ENCODE measurements around the gene SLC16A13. TPM values are rescaled to one million over a fixed set of nuclear protein-coding genes. Genes with fewer than 3 reads are reported as not detected.

The SLC16A13 gene
- total RNA-seq, 1 donor from 2014 or later: 13.5 TPM

DNA sequence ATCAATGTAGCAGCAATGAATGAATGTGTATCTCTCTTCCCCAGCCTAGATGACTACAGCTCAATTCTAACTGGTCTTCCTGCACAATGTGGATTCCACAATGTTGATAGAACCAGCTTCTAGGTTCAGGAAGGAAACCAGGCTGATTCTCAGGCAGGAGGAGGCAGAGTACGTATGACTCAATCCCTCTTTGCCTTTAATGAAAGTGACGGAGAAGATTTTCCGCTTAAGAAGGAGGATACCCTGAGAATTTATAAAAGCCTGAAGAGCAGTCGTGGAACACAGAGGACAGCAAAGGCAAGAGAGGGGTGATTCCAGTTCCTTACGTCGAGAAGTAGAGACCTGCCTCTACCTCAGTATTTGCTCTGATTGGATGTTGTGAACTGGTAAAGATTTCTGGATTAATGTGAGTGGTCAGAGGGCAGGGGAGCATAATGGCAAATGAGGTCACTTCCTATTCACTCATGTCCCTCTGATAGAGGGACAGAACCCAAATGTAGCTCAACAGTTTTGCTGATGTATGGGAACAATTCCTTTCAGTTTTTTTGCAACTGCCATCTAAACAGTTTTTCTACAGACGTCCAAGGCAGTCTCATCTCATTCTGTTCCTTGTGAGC, 23.1 kb downstream of the SLC16A13 start:
- TF ChIP-seq, protein P1, sequence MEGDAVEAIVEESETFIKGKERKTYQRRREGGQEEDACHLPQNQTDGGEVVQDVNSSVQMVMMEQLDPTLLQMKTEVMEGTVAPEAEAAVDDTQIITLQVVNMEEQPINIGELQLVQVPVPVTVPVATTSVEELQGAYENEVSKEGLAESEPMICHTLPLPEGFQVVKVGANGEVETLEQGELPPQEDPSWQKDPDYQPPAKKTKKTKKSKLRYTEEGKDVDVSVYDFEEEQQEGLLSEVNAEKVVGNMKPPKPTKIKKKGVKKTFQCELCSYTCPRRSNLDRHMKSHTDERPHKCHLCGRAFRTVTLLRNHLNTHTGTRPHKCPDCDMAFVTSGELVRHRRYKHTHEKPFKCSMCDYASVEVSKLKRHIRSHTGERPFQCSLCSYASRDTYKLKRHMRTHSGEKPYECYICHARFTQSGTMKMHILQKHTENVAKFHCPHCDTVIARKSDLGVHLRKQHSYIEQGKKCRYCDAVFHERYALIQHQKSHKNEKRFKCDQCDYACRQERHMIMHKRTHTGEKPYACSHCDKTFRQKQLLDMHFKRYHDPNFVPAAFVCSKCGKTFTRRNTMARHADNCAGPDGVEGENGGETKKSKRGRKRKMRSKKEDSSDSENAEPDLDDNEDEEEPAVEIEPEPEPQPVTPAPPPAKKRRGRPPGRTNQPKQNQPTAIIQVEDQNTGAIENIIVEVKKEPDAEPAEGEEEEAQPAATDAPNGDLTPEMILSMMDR (conservative IDR thresholded peaks at IDR 0.05): no peak
- Mint-ChIP-seq H3K4me1 (ENCODE audit: unreplicated experiment) (peaks cover 4% of the 10 kb centered on the region), H3K27me3 (peaks cover 8% of the 10 kb centered on the region), H3K27ac (no peak overlapping the region), H3K9me3 (no peaks in the 10 kb centered on the region), H3K36me3 (no peaks in the 10 kb centered on the region), H3K4me3 (no peak overlapping the region)
- DNase-seq (ENCODE audit: extremely low spot score, unreplicated experiment): no peak

DNA sequence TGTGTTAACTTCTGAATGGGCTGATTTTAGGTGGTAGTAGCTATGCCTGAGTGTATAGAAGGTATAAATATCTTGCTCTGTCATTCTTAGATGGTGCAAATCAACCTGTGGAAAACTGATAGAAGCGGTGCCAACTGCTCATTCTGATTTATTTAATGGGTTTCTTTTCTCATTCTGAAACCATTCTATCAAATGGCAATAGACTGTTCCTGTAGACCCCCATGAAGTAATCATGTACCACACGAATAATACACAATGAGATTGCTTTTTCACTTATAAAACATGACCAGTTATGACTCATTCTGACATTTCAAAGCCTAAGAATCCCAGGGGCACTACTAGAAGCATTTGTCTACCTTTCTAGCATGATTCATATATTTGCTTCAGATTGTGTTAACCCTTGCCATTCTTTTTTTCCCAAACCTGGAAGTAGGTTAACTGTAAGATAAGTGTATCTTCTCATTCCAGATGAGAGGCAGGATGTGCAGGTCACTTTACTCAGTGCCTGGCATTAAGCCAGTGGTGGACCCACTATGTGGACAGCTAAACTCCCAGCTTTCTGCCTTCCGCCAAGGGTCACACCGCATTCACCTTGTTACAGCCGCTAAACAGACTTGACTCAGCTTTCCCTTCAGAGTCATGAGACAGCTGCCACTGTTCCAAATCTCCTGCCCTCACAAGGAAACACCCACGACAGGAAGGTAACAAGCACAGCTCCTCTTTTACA, 24.5 kb downstream of the SLC16A13 start:
- Mint-ChIP-seq H3K27ac (peak overlapping the region; percentile 79), H3K27me3 (peaks cover 10% of the 10 kb centered on the region), H3K4me3 (no peak overlapping the region), H3K4me1 (ENCODE audit: unreplicated experiment) (peaks cover 4% of the 10 kb centered on the region), H3K9me3 (no peaks in the 10 kb centered on the region), H3K36me3 (no peaks in the 10 kb centered on the region)
- TF ChIP-seq, protein P1 (conservative IDR thresholded peaks at IDR 0.05): no peak
- DNase-seq (ENCODE audit: extremely low spot score, unreplicated experiment): no peak

DNA sequence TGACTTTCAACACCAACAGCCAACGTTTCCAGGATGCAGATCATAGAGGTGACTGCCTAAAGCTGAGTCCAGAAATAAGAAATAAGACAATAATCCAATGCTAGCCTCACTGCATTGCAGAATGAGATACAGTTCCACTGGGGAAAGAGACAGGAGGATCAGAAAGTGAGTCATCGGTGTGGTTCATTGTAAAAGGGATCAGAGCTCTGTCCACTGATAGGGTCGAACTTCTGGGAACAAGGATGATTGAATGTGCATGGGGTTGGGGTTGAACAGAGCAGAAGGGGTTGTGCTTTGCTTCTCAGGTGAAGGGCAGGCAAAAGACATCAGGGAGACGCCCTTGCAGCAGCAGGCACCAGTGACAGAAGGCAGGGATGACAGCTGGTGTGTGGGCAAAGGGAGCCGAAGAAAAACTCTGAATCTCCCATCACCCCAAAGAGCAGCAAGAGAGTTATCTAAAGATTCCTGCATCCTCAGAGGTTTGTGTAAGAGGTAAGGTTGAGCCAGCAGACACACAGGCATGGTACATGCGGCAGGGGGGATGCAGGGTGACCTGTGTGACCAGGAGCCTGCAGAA, 27.8 kb downstream of the SLC16A13 start:
- TF ChIP-seq, protein P1 (conservative IDR thresholded peaks at IDR 0.05): no peak
- H3K9me3 Mint-ChIP-seq: peaks cover 6% of the 10 kb centered on the region
- H3K36me3 Mint-ChIP-seq: no peaks in the 10 kb centered on the region
- no peak for DNase-seq (ENCODE audit: extremely low spot score, unreplicated experiment)
- H3K4me1 Mint-ChIP-seq (ENCODE audit: unreplicated experiment): peaks cover 4% of the 10 kb centered on the region
- peaks cover 15% of the 10 kb centered on the region for H3K27me3 Mint-ChIP-seq
- H3K27ac Mint-ChIP-seq: no peak overlapping the region
- H3K4me3 Mint-ChIP-seq: no peak overlapping the region

DNA sequence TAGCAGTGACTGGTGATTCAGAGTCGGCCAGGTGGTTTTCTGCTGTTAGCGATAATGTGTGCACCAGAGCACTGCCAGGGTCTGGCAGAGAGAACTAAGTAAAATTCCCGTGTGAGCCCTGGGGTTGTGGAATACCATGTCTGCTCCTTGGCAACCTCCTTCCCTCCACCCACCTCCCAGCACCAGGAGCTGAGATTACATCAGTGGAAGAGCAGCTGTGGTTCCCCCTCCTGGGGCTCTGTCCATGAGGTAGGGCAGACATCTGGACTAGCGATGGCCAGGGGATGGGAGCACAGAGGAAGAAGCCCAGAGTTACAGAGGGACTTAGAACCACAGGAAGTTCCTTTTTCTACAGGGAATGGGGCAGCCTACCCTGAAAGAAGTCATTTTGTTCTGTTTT, 28.4 kb downstream of the SLC16A13 start:
- H3K27ac Mint-ChIP-seq: no peak overlapping the region
- H3K4me1 Mint-ChIP-seq (ENCODE audit: unreplicated experiment): peaks cover 4% of the 10 kb centered on the region
- peaks cover 6% of the 10 kb centered on the region for H3K9me3 Mint-ChIP-seq
- H3K4me3 Mint-ChIP-seq: no peak overlapping the region
- TF ChIP-seq, protein P1 (conservative IDR thresholded peaks at IDR 0.05): no peak
- no peak for DNase-seq (ENCODE audit: extremely low spot score, unreplicated experiment)
- H3K27me3 Mint-ChIP-seq: peaks cover 15% of the 10 kb centered on the region
- no peaks in the 10 kb centered on the region for H3K36me3 Mint-ChIP-seq

DNA sequence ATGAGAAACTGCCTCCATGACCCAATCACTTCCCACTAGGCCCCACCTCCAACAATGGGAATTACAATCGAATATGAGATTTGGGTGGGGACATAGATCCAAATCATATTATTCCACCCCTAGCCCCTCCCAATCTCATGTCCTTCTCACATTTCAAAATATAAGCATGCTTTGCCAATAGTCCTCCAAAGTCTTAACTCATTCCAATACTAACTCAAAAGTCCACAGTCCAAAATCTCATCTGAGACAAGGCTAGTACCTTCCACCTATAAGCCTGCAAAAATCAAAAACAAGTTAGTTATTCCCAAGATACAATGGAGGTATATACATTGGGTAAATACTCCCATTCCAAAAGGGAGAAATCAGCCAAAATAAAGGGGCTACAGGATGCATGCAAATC, 31.4 kb downstream of the SLC16A13 start:
- Mint-ChIP-seq H3K4me1 (ENCODE audit: unreplicated experiment) (peaks cover 4% of the 10 kb centered on the region), H3K9me3 (peaks cover 6% of the 10 kb centered on the region), H3K36me3 (no peaks in the 10 kb centered on the region), H3K27me3 (peaks cover 23% of the 10 kb centered on the region), H3K27ac (no peak overlapping the region), H3K4me3 (no peak overlapping the region)
- TF ChIP-seq, protein P1 (conservative IDR thresholded peaks at IDR 0.05): no peak
- no peak for DNase-seq (ENCODE audit: extremely low spot score, unreplicated experiment)
